ENCODE measurements around the gene PXDN. TPM values are rescaled to one million over a fixed set of nuclear protein-coding genes. Genes with fewer than 3 reads are reported as not detected.
"Not testable (repeated sequence)": the region's sequence is repeated elsewhere in the genome, so short reads cannot be mapped to it uniquely, and the experiment has no call there.

The PXDN gene
- total RNA-seq, 4 donors from 2014 or later, result 7.0 to 9.5 (median 9.4) TPM

GRCh38 chr2:1784986-1785617 lies 40.8 kb upstream of the PXDN start:
- WGBS, result 92% methylated on average over 19 of the region's 19 CpGs

DNA sequence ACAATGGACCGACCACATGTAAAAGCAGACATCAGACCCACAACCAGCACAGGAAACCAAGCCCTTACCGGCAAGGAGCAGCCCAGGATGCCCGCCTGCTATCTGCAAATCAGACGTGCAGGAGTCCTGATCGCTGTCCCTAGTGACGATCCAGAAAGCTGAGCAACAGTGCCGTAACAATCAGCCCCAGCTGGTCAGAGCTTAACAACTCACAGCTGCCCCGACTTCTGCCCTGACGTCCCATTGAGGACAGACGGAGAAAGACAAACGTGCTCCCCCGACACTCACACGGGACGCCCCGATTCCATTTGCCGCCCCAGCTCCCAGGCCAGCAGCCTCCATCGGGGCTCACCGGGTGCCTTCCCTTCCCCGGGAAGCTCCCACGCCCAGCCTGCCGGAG lies 39.8 kb upstream of the PXDN start:
- H3K9me3 ChIP-seq, result no peaks in the 10 kb centered on the region
- TF ChIP-seq POLR2A (IDR thresholded peaks at IDR 0.05) (no peak), EP300 (IDR thresholded peaks at IDR 0.05) (no peak), POLR2AphosphoS5 (IDR thresholded peaks at IDR 0.05) (no peak)
- TF ChIP-seq, protein P1, sequence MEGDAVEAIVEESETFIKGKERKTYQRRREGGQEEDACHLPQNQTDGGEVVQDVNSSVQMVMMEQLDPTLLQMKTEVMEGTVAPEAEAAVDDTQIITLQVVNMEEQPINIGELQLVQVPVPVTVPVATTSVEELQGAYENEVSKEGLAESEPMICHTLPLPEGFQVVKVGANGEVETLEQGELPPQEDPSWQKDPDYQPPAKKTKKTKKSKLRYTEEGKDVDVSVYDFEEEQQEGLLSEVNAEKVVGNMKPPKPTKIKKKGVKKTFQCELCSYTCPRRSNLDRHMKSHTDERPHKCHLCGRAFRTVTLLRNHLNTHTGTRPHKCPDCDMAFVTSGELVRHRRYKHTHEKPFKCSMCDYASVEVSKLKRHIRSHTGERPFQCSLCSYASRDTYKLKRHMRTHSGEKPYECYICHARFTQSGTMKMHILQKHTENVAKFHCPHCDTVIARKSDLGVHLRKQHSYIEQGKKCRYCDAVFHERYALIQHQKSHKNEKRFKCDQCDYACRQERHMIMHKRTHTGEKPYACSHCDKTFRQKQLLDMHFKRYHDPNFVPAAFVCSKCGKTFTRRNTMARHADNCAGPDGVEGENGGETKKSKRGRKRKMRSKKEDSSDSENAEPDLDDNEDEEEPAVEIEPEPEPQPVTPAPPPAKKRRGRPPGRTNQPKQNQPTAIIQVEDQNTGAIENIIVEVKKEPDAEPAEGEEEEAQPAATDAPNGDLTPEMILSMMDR (IDR thresholded peaks at IDR 0.05), result no peak
- 68% methylated on average over 14 of the region's 21 CpGs for WGBS
- H3K27me3 ChIP-seq, result peaks cover 29% of the 10 kb centered on the region
- no peaks in the 10 kb centered on the region for H3K4me1 ChIP-seq
- H3K27ac ChIP-seq, result no peak overlapping the region
- no peaks in the 10 kb centered on the region for H3K36me3 ChIP-seq
- DNase-seq (ENCODE audit: low spot score in 2 of 2), result peak; percentile 29 to 57
- H3K4me3 ChIP-seq, result no peak overlapping the region

More at GRCh38 chr2:1784986-1785617, 40.8 kb upstream of the PXDN start:
- Histone ChIP-seq H3K27me3 (peaks cover 32% of the 10 kb centered on the region), H3K9me3 (no peaks in the 10 kb centered on the region), H3K4me1 (no peaks in the 10 kb centered on the region), H3K27ac (no peak overlapping the region), H3K4me3 (no peak overlapping the region), H3K36me3 (no peaks in the 10 kb centered on the region)
- TF ChIP-seq POLR2A (IDR thresholded peaks at IDR 0.05), result no peak
- TF ChIP-seq, protein P1 (IDR thresholded peaks at IDR 0.05), result no peak
- no peak for TF ChIP-seq EP300 (IDR thresholded peaks at IDR 0.05)
- TF ChIP-seq POLR2AphosphoS5 (IDR thresholded peaks at IDR 0.05), result no peak
- DNase-seq (ENCODE audit: low spot score in 2 of 2), result peak; percentile 34 to 38

DNA sequence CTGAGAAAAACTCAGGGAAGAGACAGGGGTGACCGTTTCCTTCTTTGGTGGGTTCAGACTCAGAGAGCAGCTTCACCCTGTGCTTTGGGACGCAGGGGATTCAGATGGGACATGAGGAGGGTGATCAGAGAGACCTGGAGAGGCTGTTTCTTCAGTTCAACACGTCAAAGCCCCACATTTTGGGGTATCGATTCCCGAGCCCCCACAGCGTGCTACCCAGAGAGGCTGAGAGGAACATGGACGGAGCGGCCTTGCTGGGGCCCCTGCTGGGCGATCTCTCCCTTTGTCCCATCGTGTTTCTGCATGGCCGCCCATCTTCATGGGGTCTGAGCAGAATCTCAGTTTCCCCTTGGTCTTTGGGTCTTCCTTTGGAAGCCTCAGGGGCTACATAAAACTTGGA lies 38.2 kb upstream of the PXDN start:
- no peaks in the 10 kb centered on the region for H3K4me1 ChIP-seq
- peak; percentile 27 to 76 for DNase-seq (ENCODE audit: low spot score in 2 of 2)
- TF ChIP-seq POLR2A (IDR thresholded peaks at IDR 0.05), result no peak
- no peak for TF ChIP-seq EP300 (IDR thresholded peaks at IDR 0.05)
- TF ChIP-seq POLR2AphosphoS5 (IDR thresholded peaks at IDR 0.05), result no peak
- TF ChIP-seq, protein P1 (IDR thresholded peaks at IDR 0.05), result no peak
- no peak overlapping the region for H3K4me3 ChIP-seq
- 90% methylated on average over 5 of the region's 11 CpGs for WGBS
- no peaks in the 10 kb centered on the region for H3K36me3 ChIP-seq
- H3K9me3 ChIP-seq, result no peaks in the 10 kb centered on the region
- peaks cover 19% of the 10 kb centered on the region for H3K27me3 ChIP-seq
- H3K27ac ChIP-seq, result no peak overlapping the region

GRCh38 chr2:1781291-1782080 lies 37.2 kb upstream of the PXDN start:
- DNase-seq (ENCODE audit: low spot score in 2 of 2), result peak; percentile 30 to 56
- H3K36me3 ChIP-seq, result no peaks in the 10 kb centered on the region
- WGBS, result 73% methylated on average over 16 of the region's 16 CpGs
- H3K4me3 ChIP-seq, result no peak overlapping the region
- H3K4me1 ChIP-seq, result no peaks in the 10 kb centered on the region
- peaks cover 17% of the 10 kb centered on the region for H3K27me3 ChIP-seq
- no peak overlapping the region for H3K27ac ChIP-seq
- H3K9me3 ChIP-seq, result no peaks in the 10 kb centered on the region
- TF ChIP-seq EP300 (IDR thresholded peaks at IDR 0.05) (no peak), POLR2AphosphoS5 (IDR thresholded peaks at IDR 0.05) (no peak), POLR2A (IDR thresholded peaks at IDR 0.05) (no peak)
- TF ChIP-seq, protein P1 (IDR thresholded peaks at IDR 0.05), result no peak

GRCh38 chr2:1780693-1781092 lies 36.4 kb upstream of the PXDN start:
- no peaks in the 10 kb centered on the region for H3K9me3 ChIP-seq
- H3K4me3 ChIP-seq, result no peak overlapping the region
- H3K27me3 ChIP-seq, result peaks cover 17% of the 10 kb centered on the region
- no peaks in the 10 kb centered on the region for H3K4me1 ChIP-seq
- DNase-seq (ENCODE audit: low spot score in 2 of 2), result peak; percentile 24 to 44
- WGBS, result 78% methylated on average over 2 of the region's 2 CpGs
- TF ChIP-seq, protein P1 (IDR thresholded peaks at IDR 0.05), result no peak
- TF ChIP-seq EP300 (IDR thresholded peaks at IDR 0.05), result no peak
- no peak for TF ChIP-seq POLR2A (IDR thresholded peaks at IDR 0.05)
- TF ChIP-seq POLR2AphosphoS5 (IDR thresholded peaks at IDR 0.05), result no peak
- H3K36me3 ChIP-seq, result no peaks in the 10 kb centered on the region
- no peak overlapping the region for H3K27ac ChIP-seq

- peaks cover 17% of the 10 kb centered on the region for H3K27me3 ChIP-seq
- H3K27ac ChIP-seq, H3K36me3 ChIP-seq, H3K4me1 ChIP-seq, H3K9me3 ChIP-seq, H3K4me3 ChIP-seq: not testable (repeated sequence)
- peak in 1 of 2 donors; percentile 3 for DNase-seq (ENCODE audit: low spot score in 2 of 2)
These were observed 35.7 kb upstream of the PXDN start for GRCh38 chr2:1780054-1780453.

All from suprapubic skin (tissue), 4 donors.